A549 (cell line): ENCODE measurements around the gene SAYSD1. TPM values are rescaled to one million over a fixed set of nuclear protein-coding genes. Genes with fewer than 3 reads are reported as not detected.
A peak's percentile ranks its signal among the peaks of the same experiment; 100 is the strongest.

Source experiments
- ATAC-seq, 2 experiments: fragments of 200-7000 bp in 1 of 2; fragments of >200 bp in 1 of 2; cut with Nextera tagmentation in 1 of 2; cut with Tn5 transposase in 1 of 2; 3 replicates each; pipeline versions ENCODE4 v1.8.0 to v1.9.1; 2018 to 2020; ENCODE audit warnings: mild to moderate bottlenecking in 1 of 2, moderate library complexity in 1 of 2
- CTCF ChIA-PET: fragments of 300-600 bp; sonication (Branson Sonifier 250); formaldehyde crosslinking; extraction: SDS; loops from one replicate; lab custom pipeline; 2021; ENCODE audit warnings: antibody characterized with exemption, inconsistent platforms; lab: Yijun Ruan, JAX
- POLR2A ChIA-PET: fragments of 350-600 bp; formaldehyde crosslinking; extraction: SDS; loops from one replicate; lab custom pipeline; 2021; ENCODE audit warnings: antibody characterized with exemption, inconsistent platforms; lab: Yijun Ruan, JAX
- DNase-seq, 2 experiments: peaks; one replicate each; pipeline versions ENCODE4 v3.0.0 to v3.0.0-alpha.2; 2011 to 2016; ENCODE audit warnings: low read depth in 1 of 2, low spot score in 1 of 2
- FAIRE-seq: peaks from 2 replicates; lab custom pipeline; 2011; peaks lifted over from hg19 to GRCh38; lab: Jason Lieb, UNC
- H3K27ac ChIP-seq, 2 experiments: fragments of >200 bp; sonication (Bioruptor Twin); formaldehyde crosslinking; 3 replicates each; pipeline ENCODE4 v1.5.1; 2016 to 2017
- H3K4me1 ChIP-seq: fragments of >200 bp; sonication (Bioruptor Twin); formaldehyde crosslinking; 3 replicates; pipeline ENCODE4 v1.6.1; 2016
- H3K4me2 ChIP-seq: fragments of >200 bp; sonication (Bioruptor Twin); formaldehyde crosslinking; 3 replicates; pipeline ENCODE4 v1.6.1; 2016
- H3K4me3 ChIP-seq: fragments of >200 bp; sonication (Bioruptor Twin); formaldehyde crosslinking; 3 replicates; pipeline ENCODE4 v1.5.1; 2016
- H3K9me3 ChIP-seq: fragments of >200 bp; sonication (Bioruptor Twin); formaldehyde crosslinking; 3 replicates; pipeline ENCODE4 v1.6.1; 2016
- BHLHE40 ChIP-seq: IDR thresholded peaks from 2 replicates; pipeline ENCODE4 v1.6.1; 2012; ENCODE audit warnings: low read depth, low read length, inconsistent platforms
- CBX2 ChIP-seq: fragments of 200-600 bp; sonication (generic); IDR thresholded peaks from 2 replicates; pipeline ENCODE4 v1.6.1; 2016; ENCODE audit warnings: low read depth, mild to moderate bottlenecking, borderline replicate concordance
- FOSB ChIP-seq: fragments of 250-450 bp; sonication (Bioruptor Pico); IDR thresholded peaks from 2 replicates; pipeline ENCODE4 v1.5.0; 2020; ENCODE audit warnings: mild to moderate bottlenecking, moderate library complexity
- FOSL2 ChIP-seq, 2 experiments: fragments of 450-650 bp in 1 of 2; fragments of >200 bp in 1 of 2; sonication (Bioruptor Twin) in 1 of 2; formaldehyde crosslinking; IDR thresholded peaks; 2 replicates each; pipeline versions ENCODE4 v1.5.0 to v1.6.1; 2016 to 2020; ENCODE audit warnings: mild to moderate bottlenecking in 1 of 2, moderate library complexity in 1 of 2
- HDAC2 ChIP-seq: fragments of 200-600 bp; sonication (generic); IDR thresholded peaks from 2 replicates; pipeline ENCODE4 v1.6.1; 2016
- HEYL ChIP-seq: fragments of 250-450 bp; sonication (Bioruptor Pico); IDR thresholded peaks from 2 replicates; pipeline ENCODE4 v1.8.0; 2021; ENCODE audit warnings: mild to moderate bottlenecking, moderate library complexity
- MAFK ChIP-seq: fragments of 450-650 bp; IDR thresholded peaks from 2 replicates; pipeline ENCODE4 v1.6.1; 2014; ENCODE audit not compliant: partially characterized antibody
- MAZ ChIP-seq: fragments of 150-350 bp; IDR thresholded peaks from 2 replicates; pipeline ENCODE4 v1.6.1; 2014; ENCODE audit warnings: antibody characterized with exemption, low read depth, low read length, borderline replicate concordance
- NFE2L2 ChIP-seq: fragments of 150-350 bp; conservative IDR thresholded peaks from 2 replicates; pipeline ENCODE4 v1.6.1; 2014; ENCODE audit warnings: low read length
- PHF8 ChIP-seq: fragments of 200-600 bp; sonication (generic); IDR thresholded peaks from 2 replicates; pipeline ENCODE4 v1.6.1; 2016; ENCODE audit warnings: low read depth, mild to moderate bottlenecking, antibody characterized with exemption, moderate library complexity, borderline replicate concordance
- RAD21 ChIP-seq, 2 experiments: fragments of >200 bp in 1 of 2; sonication (Bioruptor Twin) in 1 of 2; formaldehyde crosslinking in 1 of 2; IDR thresholded peaks in 1 of 2; conservative IDR thresholded peaks in 1 of 2; 2 replicates in 1 of 2; 3 replicates in 1 of 2; pipeline ENCODE4 v1.6.1; 2012 to 2018; ENCODE audit warnings: inconsistent platforms in 1 of 2
- RARB ChIP-seq: fragments of 250-450 bp; sonication (Bioruptor Pico); IDR thresholded peaks from 2 replicates; pipeline ENCODE4 v1.8.0; 2021; ENCODE audit warnings: mild to moderate bottlenecking, moderate library complexity
- SMC3 ChIP-seq: fragments of >200 bp; sonication (Bioruptor Twin); formaldehyde crosslinking; IDR thresholded peaks from 3 replicates; pipeline ENCODE4 v1.6.1; 2018; ENCODE audit warnings: inconsistent platforms
- SREBF2 ChIP-seq: fragments of 450-650 bp; IDR thresholded peaks from 2 replicates; pipeline ENCODE4 v1.6.1; 2014; ENCODE audit warnings: mild to moderate bottlenecking, moderate library complexity
- ZNF302 ChIP-seq: fragments of 250-450 bp; sonication (Bioruptor Pico); IDR thresholded peaks from 2 replicates; pipeline ENCODE4 v1.9.0; 2021; ENCODE audit warnings: inconsistent platforms, mild to moderate bottlenecking, moderate library complexity
- ZSCAN20 ChIP-seq: fragments of 250-450 bp; sonication (Bioruptor Pico); IDR thresholded peaks from 2 replicates; pipeline ENCODE4 v1.8.0; 2022; ENCODE audit warnings: mild to moderate bottlenecking, moderate library complexity
- WGBS: methylation state at CpG from one replicate; pipeline ENCODE4 v1.1.6; 2017; ENCODE audit errors: missing lambda C conversion rate; 5-methylcytosine and 5-hydroxymethylcytosine counted together
- polyA plus RNA-seq, 4 experiments: library from polyadenylated mRNA; depleted of rRNA in 3 of 4; stranded (reverse); fragments of >200 nt; fragmentation: RNase III in 1 of 4; extraction: RNeasy Plus Mini Kit Qiagen cat#74134 plus additional on column Dnase treatment in 1 of 4; gene quantifications; 2 replicates in 3 of 4; 3 replicates in 1 of 4; pipeline ENCODE4 v1.2.3, GENCODE V29; 2011 to 2017
- TF ChIP-seq, protein P1 (sequence below): fragments of >200 bp; sonication (Bioruptor Twin); formaldehyde crosslinking; IDR thresholded peaks from 3 replicates; pipeline ENCODE4 v1.6.1; 2016
- TF ChIP-seq, protein P2 (sequence below): fragments of >200 bp; sonication (Bioruptor Twin); formaldehyde crosslinking; IDR thresholded peaks from 3 replicates; pipeline ENCODE4 v1.5.1; 2016
- TF ChIP-seq, protein P3 (sequence below): IDR thresholded peaks from 2 replicates; pipeline ENCODE4 v1.6.1; 2012; ENCODE audit warnings: low read depth, borderline replicate concordance
- TF ChIP-seq, protein P4 (sequence below): fragments of 200-600 bp; sonication (generic); IDR thresholded peaks from 2 replicates; pipeline ENCODE4 v1.6.1; 2016; ENCODE audit warnings: antibody characterized with exemption, mild to moderate bottlenecking, moderate library complexity

Gene SAYSD1
- polyA plus RNA-seq, 2 of the 4 experiments (the other 2 are of a cell fraction), result 8.1 to 15.6 TPM

DNA sequence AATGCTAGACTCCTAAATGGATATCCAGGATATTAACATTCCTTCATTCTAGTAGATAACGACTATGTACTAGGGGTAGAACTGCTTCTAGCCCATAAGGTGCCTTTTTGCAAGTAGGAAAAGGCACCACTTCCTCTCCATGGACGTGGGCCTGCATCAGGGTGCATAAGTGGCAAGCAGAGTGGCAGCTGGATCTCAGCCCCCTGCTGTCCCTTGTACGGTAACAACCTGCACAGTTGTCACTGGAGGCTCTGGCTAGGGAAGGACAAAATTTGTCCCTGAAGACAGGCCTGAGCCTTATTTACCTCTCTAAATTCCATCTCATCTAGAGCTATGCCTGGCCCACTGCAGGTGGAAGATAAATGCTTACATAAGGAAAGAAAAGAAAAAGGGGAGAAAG lies 42.5 kb upstream of the SAYSD1 start (continued):
- TF ChIP-seq SREBF2 (no peak), PHF8 (no peak), HDAC2 (no peak)

DNA sequence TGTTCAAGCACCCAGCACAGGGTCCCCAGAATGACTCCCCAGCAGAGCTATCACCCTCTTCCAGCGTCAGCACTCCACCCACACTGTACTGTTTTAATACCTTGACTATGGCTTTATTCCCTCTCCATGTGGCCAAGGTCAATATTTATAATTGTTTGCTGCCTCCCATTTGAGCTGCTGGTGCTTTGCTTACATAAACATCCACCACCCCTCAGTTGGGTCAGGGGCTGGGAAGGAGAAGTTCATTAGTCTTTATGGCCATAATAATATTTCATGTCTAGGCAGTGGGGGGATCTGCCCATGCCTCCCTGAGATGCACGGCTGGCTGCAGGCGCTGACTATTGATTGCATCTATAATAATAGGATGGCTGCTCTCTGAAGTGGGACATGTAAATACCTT lies 41.8 kb upstream of the SAYSD1 start:
- POLR2A ChIA-PET, result no interaction called here
- TF ChIP-seq, protein P1, sequence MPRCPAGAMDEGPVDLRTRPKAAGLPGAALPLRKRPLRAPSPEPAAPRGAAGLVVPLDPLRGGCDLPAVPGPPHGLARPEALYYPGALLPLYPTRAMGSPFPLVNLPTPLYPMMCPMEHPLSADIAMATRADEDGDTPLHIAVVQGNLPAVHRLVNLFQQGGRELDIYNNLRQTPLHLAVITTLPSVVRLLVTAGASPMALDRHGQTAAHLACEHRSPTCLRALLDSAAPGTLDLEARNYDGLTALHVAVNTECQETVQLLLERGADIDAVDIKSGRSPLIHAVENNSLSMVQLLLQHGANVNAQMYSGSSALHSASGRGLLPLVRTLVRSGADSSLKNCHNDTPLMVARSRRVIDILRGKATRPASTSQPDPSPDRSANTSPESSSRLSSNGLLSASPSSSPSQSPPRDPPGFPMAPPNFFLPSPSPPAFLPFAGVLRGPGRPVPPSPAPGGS, result no peak
- no peak for TF ChIP-seq HEYL (CRISPR knock-in tag)
- TF ChIP-seq NFE2L2, result no peak
- TF ChIP-seq, all 56 proteins: peak for 0
- 42% methylated on average over 3 of the region's 3 CpGs for WGBS
- H3K4me3 ChIP-seq, result no peak overlapping the region
- no peaks in the 10 kb centered on the region for H3K9me3 ChIP-seq
- ATAC-seq, result no peak
- no peak overlapping the region for H3K4me2 ChIP-seq
- no peak overlapping the region for H3K27ac ChIP-seq
- no peaks in the 10 kb centered on the region for H3K4me1 ChIP-seq
- FAIRE-seq, result no peak
- CTCF ChIA-PET, result interaction anchor here (0.7 to 3.0 kb wide), 2 partner anchors 8 to 10 kb away, joined by 3 to 17 read pairs; no protein-coding TSS in a partner anchor
- DNase-seq, result no peak

DNA sequence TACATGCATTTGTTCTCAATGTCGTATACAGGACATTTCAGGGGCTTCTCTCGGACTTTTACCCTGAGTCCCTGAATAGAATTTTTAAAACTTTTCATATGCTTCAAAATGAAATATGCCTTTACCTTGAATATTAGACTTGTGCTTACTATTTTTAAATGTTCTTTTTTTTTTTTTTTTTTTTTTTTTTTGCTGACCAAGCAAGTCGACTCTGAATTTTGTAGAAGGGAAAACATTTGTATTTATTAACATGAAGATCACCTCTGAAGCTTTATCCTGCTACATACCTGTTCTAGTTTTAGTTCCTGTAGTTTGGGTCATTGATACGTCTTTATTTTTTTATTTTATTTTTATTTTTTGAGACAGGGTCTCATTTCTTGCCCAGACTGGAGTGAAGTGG lies 39.7 kb upstream of the SAYSD1 start:
- Histone ChIP-seq H3K9me3 (no peaks in the 10 kb centered on the region), H3K4me2 (no peak overlapping the region), H3K4me1 (no peaks in the 10 kb centered on the region), H3K27ac (no peak overlapping the region), H3K4me3 (no peak overlapping the region)
- ChIA-PET CTCF (no interaction called here), POLR2A (no interaction called here)
- ATAC-seq (no peak), FAIRE-seq (no peak), DNase-seq (no peak)
- 45% methylated on average over 4 of the region's 4 CpGs for WGBS
- no peak for TF ChIP-seq HEYL (CRISPR knock-in tag)
- TF ChIP-seq, protein P2, sequence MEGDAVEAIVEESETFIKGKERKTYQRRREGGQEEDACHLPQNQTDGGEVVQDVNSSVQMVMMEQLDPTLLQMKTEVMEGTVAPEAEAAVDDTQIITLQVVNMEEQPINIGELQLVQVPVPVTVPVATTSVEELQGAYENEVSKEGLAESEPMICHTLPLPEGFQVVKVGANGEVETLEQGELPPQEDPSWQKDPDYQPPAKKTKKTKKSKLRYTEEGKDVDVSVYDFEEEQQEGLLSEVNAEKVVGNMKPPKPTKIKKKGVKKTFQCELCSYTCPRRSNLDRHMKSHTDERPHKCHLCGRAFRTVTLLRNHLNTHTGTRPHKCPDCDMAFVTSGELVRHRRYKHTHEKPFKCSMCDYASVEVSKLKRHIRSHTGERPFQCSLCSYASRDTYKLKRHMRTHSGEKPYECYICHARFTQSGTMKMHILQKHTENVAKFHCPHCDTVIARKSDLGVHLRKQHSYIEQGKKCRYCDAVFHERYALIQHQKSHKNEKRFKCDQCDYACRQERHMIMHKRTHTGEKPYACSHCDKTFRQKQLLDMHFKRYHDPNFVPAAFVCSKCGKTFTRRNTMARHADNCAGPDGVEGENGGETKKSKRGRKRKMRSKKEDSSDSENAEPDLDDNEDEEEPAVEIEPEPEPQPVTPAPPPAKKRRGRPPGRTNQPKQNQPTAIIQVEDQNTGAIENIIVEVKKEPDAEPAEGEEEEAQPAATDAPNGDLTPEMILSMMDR, result no peak
- TF ChIP-seq, protein P3, sequence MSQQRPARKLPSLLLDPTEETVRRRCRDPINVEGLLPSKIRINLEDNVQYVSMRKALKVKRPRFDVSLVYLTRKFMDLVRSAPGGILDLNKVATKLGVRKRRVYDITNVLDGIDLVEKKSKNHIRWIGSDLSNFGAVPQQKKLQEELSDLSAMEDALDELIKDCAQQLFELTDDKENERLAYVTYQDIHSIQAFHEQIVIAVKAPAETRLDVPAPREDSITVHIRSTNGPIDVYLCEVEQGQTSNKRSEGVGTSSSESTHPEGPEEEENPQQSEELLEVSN, result no peak
- TF ChIP-seq MAFK, result peak; percentile 43
- TF ChIP-seq BHLHE40, result no peak

DNA sequence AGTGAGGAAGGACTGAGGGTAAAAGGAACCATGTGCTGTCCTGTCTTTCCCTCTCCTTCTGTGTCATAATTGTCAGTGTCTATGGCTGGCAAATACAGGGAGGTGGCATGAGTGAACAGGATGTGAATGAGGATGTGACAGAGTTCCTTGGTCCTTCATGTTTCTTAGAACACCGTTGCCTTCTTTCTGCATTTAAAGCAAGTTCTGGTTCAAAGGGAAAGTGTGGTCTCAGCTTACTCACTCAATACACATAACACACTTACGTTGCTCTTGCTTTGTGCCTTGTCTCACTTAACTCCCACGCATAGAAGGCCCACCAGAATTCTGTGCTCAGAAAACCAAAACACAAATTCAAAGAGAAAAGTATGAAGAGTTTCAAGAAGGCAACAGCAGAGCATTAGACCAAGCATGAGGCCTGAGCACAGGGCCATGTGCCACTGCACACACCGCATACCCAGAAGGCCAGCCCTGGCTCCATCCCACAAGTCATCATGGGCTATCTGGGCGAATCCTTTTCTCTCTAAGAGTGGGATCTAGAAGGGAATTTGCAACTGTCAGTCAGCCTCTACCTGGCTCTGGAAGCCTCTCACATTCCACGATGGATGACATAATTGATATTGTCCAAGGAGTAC lies 38.9 kb upstream of the SAYSD1 start:
- TF ChIP-seq FOSB (CRISPR knock-in tag) (no peak), SMC3 (no peak), RARB (CRISPR knock-in tag) (no peak), CBX2 (no peak), FOSL2 (IDR thresholded peaks at IDR 0.05) (no peak), FOSL2 (CRISPR knock-in tag; IDR thresholded peaks at IDR 0.05) (no peak), ZSCAN20 (CRISPR knock-in tag) (no peak), RAD21 (conservative IDR thresholded peaks at IDR 0.05 in 1 of 2, IDR thresholded peaks at IDR 0.05 in 1 of 2) (no peak), ZNF302 (CRISPR knock-in tag) (no peak), MAZ (no peak)
- TF ChIP-seq, protein P1, result no peak
- TF ChIP-seq, protein P3, result no peak
- TF ChIP-seq, protein P4, sequence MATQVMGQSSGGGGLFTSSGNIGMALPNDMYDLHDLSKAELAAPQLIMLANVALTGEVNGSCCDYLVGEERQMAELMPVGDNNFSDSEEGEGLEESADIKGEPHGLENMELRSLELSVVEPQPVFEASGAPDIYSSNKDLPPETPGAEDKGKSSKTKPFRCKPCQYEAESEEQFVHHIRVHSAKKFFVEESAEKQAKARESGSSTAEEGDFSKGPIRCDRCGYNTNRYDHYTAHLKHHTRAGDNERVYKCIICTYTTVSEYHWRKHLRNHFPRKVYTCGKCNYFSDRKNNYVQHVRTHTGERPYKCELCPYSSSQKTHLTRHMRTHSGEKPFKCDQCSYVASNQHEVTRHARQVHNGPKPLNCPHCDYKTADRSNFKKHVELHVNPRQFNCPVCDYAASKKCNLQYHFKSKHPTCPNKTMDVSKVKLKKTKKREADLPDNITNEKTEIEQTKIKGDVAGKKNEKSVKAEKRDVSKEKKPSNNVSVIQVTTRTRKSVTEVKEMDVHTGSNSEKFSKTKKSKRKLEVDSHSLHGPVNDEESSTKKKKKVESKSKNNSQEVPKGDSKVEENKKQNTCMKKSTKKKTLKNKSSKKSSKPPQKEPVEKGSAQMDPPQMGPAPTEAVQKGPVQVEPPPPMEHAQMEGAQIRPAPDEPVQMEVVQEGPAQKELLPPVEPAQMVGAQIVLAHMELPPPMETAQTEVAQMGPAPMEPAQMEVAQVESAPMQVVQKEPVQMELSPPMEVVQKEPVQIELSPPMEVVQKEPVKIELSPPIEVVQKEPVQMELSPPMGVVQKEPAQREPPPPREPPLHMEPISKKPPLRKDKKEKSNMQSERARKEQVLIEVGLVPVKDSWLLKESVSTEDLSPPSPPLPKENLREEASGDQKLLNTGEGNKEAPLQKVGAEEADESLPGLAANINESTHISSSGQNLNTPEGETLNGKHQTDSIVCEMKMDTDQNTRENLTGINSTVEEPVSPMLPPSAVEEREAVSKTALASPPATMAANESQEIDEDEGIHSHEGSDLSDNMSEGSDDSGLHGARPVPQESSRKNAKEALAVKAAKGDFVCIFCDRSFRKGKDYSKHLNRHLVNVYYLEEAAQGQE, result no peak
- ATAC-seq (no peak), FAIRE-seq (no peak)

More for the DNA sequence above, 38.9 kb upstream of the SAYSD1 start:
- no peak for DNase-seq
- Histone ChIP-seq H3K4me2 (no peak overlapping the region), H3K4me3 (no peak overlapping the region), H3K27ac (no peak overlapping the region), H3K4me1 (no peaks in the 10 kb centered on the region), H3K9me3 (no peaks in the 10 kb centered on the region)
- CTCF ChIA-PET, result interaction anchor here (0.7 to 2.5 kb wide), 2 partner anchors 26 to 156 kb away, joined by 3 to 10 read pairs; no protein-coding TSS in a partner anchor
- POLR2A ChIA-PET, result no interaction called here
- 59% methylated on average over 6 of the region's 6 CpGs for WGBS
